HCT116 (cell line): ENCODE data around the gene NOSIP. TPM values are rescaled to one million over a fixed set of nuclear protein-coding genes. Genes with fewer than 3 reads are reported as not detected.

Source experiments
- ATAC-seq: fragments of 200-7000 bp; cut with Tn5 transposase; 2 replicates; pipeline ENCODE4 v1.9.1; 2020; ENCODE audit warnings: mild to moderate bottlenecking, moderate library complexity
- BruUV-seq: library from RNA; stranded (reverse); fragments of 400-500 nt; replicated peaks from 2 replicates; lab custom pipeline; 2021; lab: Mats Ljungman, UMichigan
- CTCF ChIA-PET: fragments of 300-600 bp; sonication (Branson Sonifier 250); formaldehyde crosslinking; loops from one replicate; lab custom pipeline; 2021; ENCODE audit warnings: antibody characterized with exemption; lab: Charles Lee
- POLR2A ChIA-PET: fragments of 300-600, 350-600 bp; sonication (Branson Sonifier 250); formaldehyde crosslinking; loops from one replicate; lab custom pipeline; 2021; ENCODE audit warnings: antibody characterized with exemption; lab: Charles Lee
- RAD21 ChIA-PET, 2 experiments: fragments of 300-600 bp; sonication (Branson Sonifier 250); formaldehyde crosslinking; loops; one replicate each; lab custom pipeline; 2023; ENCODE audit warnings: low total read pairs in 2 of 2; ENCODE audit not compliant: uncharacterized antibody in 2 of 2, unreplicated experiment in 2 of 2, low non-redundant PET in 1 of 2; lab: Charles Lee
- DNase-seq: peaks from one replicate; pipeline ENCODE4 v3.0.0-alpha.2; 2010; ENCODE audit warnings: low read depth, low spot score
- H2AFZ ChIP-seq: fragments of 200-600 bp; shearing (Covaris generic), sonication (generic); 2 replicates; pipeline ENCODE4 v1.6.1; 2017; ENCODE audit warnings: low read depth, mixed run types, mixed read lengths, antibody characterized with exemption, low read length; ENCODE audit not compliant: poor library complexity, severe bottlenecking
- H3K27ac ChIP-seq: 2 replicates; pipeline ENCODE4 v1.5.1; 2012; ENCODE audit warnings: low read depth, low read length
- H3K27me3 ChIP-seq: fragments of 200-600 bp; sonication (generic); 2 replicates; pipeline ENCODE4 v1.6.1; 2016; ENCODE audit warnings: mixed run types, low read length, mixed read lengths; ENCODE audit not compliant: insufficient read depth
- H3K36me3 ChIP-seq, 2 experiments: fragments of 200-500 bp in 1 of 2; fragments of 200-600 bp in 1 of 2; sonication (Bioruptor generic) in 1 of 2; sonication (generic) in 1 of 2; 2 replicates each; pipeline versions ENCODE4 v1.5.1 to v1.6.1; 2014 to 2016; ENCODE audit warnings: low read length in 2 of 2, inconsistent platforms in 1 of 2, mixed read lengths in 1 of 2, mixed run types in 1 of 2; ENCODE audit not compliant: insufficient read depth in 2 of 2, control insufficient read depth in 1 of 2
- H3K4me1 ChIP-seq, 2 experiments: fragments of 200-600 bp in 1 of 2; sonication (generic) in 1 of 2; 2 replicates each; pipeline versions ENCODE4 v1.5.1 to v1.6.1; 2012 to 2017; ENCODE audit warnings: low read length in 2 of 2, inconsistent platforms in 1 of 2, mild to moderate bottlenecking in 1 of 2, mixed read lengths in 1 of 2, mixed run types in 1 of 2, moderate library complexity in 1 of 2; ENCODE audit not compliant: insufficient read depth in 2 of 2, control insufficient read depth in 1 of 2
- H3K4me2 ChIP-seq: fragments of 200-600 bp; sonication (generic); 2 replicates; pipeline ENCODE4 v1.6.1; 2017; ENCODE audit warnings: mixed run types, low read length, mixed read lengths
- H3K4me3 ChIP-seq, 2 experiments: fragments of 200-600 bp in 1 of 2; sonication (generic) in 1 of 2; replicated peaks in 1 of 2; 2 replicates each; pipeline ENCODE4 v1.5.1; 2011 to 2016; ENCODE audit warnings: low read length in 2 of 2, control low read depth in 1 of 2, low read depth in 1 of 2, mild to moderate bottlenecking in 1 of 2, mixed read lengths in 1 of 2, mixed run types in 1 of 2
- H3K79me2 ChIP-seq: fragments of 200-600 bp; sonication (generic); 2 replicates; pipeline ENCODE4 v1.6.1; 2017; ENCODE audit warnings: mild to moderate bottlenecking, mixed run types, low read length, moderate library complexity, mixed read lengths; ENCODE audit not compliant: insufficient read depth
- H3K9ac ChIP-seq: fragments of 200-600 bp; sonication (generic); 2 replicates; pipeline ENCODE4 v1.6.1; 2016; ENCODE audit warnings: low read length, mixed read lengths
- H3K9me2 ChIP-seq: fragments of 200-600 bp; sonication (generic), shearing (Covaris generic); 2 replicates; pipeline ENCODE4 v1.6.1; 2017; ENCODE audit warnings: mixed run types, mild to moderate bottlenecking, moderate library complexity; ENCODE audit not compliant: insufficient read depth
- H3K9me3 ChIP-seq, 2 experiments: fragments of 200-500 bp in 1 of 2; fragments of 200-600 bp in 1 of 2; sonication (Bioruptor generic) in 1 of 2; sonication (generic) in 1 of 2; 2 replicates each; pipeline ENCODE4 v1.6.1; 2014 to 2017; ENCODE audit warnings: low read length in 2 of 2, mixed read lengths in 2 of 2, inconsistent platforms in 1 of 2, low read depth in 1 of 2, mild to moderate bottlenecking in 1 of 2, mixed run types in 1 of 2, moderate library complexity in 1 of 2; ENCODE audit not compliant: control insufficient read depth in 1 of 2, insufficient read depth in 1 of 2
- H4K20me1 ChIP-seq: fragments of 200-600 bp; sonication (generic), shearing (Covaris generic); 2 replicates; pipeline ENCODE4 v1.6.1; 2017; ENCODE audit warnings: mixed run types, mild to moderate bottlenecking, moderate library complexity; ENCODE audit not compliant: insufficient read depth
- CTCF ChIP-seq, 3 experiments: fragments of 200-600 bp in 1 of 3; sonication (generic) in 1 of 3; IDR thresholded peaks in 2 of 3; conservative IDR thresholded peaks in 1 of 3; 2 replicates each; pipeline ENCODE4 v1.5.1; 2012 to 2017; ENCODE audit warnings: low read depth in 2 of 3, low read length in 2 of 3, antibody characterized with exemption in 1 of 3, borderline replicate concordance in 1 of 3, control low read depth in 1 of 3, mild to moderate bottlenecking in 1 of 3, mixed read lengths in 1 of 3, mixed run types in 1 of 3, moderate library complexity in 1 of 3; ENCODE audit not compliant: insufficient read depth in 1 of 3
- FOSL1 ChIP-seq: IDR thresholded peaks from 2 replicates; pipeline ENCODE4 v1.6.1; 2012; ENCODE audit warnings: low read depth
- JUND ChIP-seq: IDR thresholded peaks from 2 replicates; pipeline ENCODE4 v1.6.1; 2012
- POLR2AphosphoS5 ChIP-seq: IDR thresholded peaks from 2 replicates; pipeline ENCODE4 v1.6.1; 2011; ENCODE audit warnings: mild to moderate bottlenecking, low read depth, low read length, moderate library complexity
- SP1 ChIP-seq: IDR thresholded peaks from 2 replicates; pipeline ENCODE4 v1.6.1; 2012; ENCODE audit warnings: low read depth
- intact Hi-C: fragments of 100-400 bp; cut with micrococcal nuclease; formaldehyde crosslinking; loops from 2 replicates; pipeline ENCODE4 v1.10.0; 2022
- total RNA-seq: library from RNA; stranded (reverse); gene quantifications from one replicate; pipeline ENCODE4 v1.2.1, GENCODE V29; 2021; ENCODE audit not compliant: unreplicated experiment
- TF ChIP-seq, protein P1 (sequence below): IDR thresholded peaks from 2 replicates; pipeline ENCODE4 v1.6.1; 2011; ENCODE audit warnings: mild to moderate bottlenecking, low read length, moderate library complexity; ENCODE audit not compliant: insufficient replicate concordance; ENCODE audit errors: extremely low read depth
- TF ChIP-seq, protein P2 (sequence below): IDR thresholded peaks from 2 replicates; pipeline ENCODE4 v1.6.1; 2012; ENCODE audit warnings: low read depth

The NOSIP gene
- total RNA-seq, 1 experiment from 2014 or later = 133 TPM

- H3K36me3 ChIP-seq = peaks cover 21% of the 10 kb centered on the region in 2 experiments; a peak in 3 of 4 replicates
- no peak overlapping the region for H3K27ac ChIP-seq
- TF ChIP-seq, protein P1, sequence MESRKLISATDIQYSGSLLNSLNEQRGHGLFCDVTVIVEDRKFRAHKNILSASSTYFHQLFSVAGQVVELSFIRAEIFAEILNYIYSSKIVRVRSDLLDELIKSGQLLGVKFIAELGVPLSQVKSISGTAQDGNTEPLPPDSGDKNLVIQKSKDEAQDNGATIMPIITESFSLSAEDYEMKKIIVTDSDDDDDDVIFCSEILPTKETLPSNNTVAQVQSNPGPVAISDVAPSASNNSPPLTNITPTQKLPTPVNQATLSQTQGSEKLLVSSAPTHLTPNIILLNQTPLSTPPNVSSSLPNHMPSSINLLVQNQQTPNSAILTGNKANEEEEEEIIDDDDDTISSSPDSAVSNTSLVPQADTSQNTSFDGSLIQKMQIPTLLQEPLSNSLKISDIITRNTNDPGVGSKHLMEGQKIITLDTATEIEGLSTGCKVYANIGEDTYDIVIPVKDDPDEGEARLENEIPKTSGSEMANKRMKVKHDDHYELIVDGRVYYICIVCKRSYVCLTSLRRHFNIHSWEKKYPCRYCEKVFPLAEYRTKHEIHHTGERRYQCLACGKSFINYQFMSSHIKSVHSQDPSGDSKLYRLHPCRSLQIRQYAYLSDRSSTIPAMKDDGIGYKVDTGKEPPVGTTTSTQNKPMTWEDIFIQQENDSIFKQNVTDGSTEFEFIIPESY = no peak
- no peak overlapping the region for H3K4me3 ChIP-seq
- no peak overlapping the region for H2AFZ ChIP-seq
- no peaks in the 10 kb centered on the region for H3K27me3 ChIP-seq
- H3K9me3 ChIP-seq = no peaks in the 10 kb centered on the region
- H3K9me2 ChIP-seq = no peaks in the 10 kb centered on the region
- H3K4me1 ChIP-seq = peaks cover 28 to 36% of the 10 kb centered on the region in 2 experiments
- ATAC-seq (no peak), DNase-seq (no peak)
- RAD21 ChIA-PET = no interaction called here
- POLR2A ChIA-PET = interaction anchor here (1.5 kb wide), 1 partner anchor 24 kb away, joined by 3 read pairs; the partner anchor contains the start of gene RRAS
- no peak overlapping the region for H3K9ac ChIP-seq
- BruUV-seq = no TSS peak
- H3K4me2 ChIP-seq = no peak overlapping the region
- H3K79me2 ChIP-seq = peaks cover 47% of the 10 kb centered on the region
- intact Hi-C loops = loop anchor here (2.0 kb wide), 1 partner anchor 23 kb away; no protein-coding TSS in a partner anchor
- peaks cover 7% of the 10 kb centered on the region; the same call in 1 of the 2 replicates for H4K20me1 ChIP-seq
- CTCF ChIA-PET = no interaction called here
Observed at GRCh38 chr19:49615861-49616260, 35.5 kb upstream of the NOSIP start.

DNA sequence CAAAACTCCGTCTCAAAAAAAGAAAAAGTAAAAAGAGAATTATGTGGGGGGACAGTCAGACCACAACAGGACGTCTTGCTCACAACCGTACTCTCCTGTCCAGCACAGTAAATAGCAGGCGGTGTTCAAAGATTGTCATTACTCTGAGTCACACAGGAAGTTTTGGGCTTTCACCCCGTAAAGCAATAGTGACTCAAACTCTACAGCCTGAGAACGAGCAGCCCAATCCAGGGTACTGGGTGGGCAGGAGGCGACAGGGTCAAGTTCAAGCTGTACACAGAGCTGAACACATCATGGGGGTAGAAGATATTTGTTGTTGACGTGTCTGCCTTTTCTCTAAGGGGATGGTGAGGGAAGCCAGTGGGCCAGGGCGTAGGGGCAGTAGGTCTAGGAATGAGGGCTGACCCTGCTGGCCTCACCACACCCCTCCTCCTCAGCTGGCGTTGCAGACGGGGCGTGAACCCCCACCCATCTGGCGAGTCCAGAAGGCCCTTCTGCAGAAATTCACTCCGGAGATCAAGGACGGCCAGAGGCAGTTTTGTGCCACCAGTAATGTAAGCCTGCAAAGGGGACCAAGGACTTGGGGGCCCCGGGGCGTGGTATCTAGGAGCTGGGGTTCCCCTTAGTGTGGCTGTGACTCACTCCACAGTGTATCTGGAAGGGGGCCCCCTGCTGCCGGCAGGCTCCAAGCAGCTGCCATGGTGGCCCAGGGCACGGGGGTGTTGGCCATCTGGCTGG is 33.9 kb upstream of the NOSIP start:
- Histone ChIP-seq H3K36me3 (peaks cover 21% of the 10 kb centered on the region in 2 experiments; a peak in 3 of 4 replicates), H2AFZ (no peak overlapping the region), H3K79me2 (peaks cover 58% of the 10 kb centered on the region), H3K4me3 (peak overlapping the region in 1 of 2 experiments; percentile 48; a peak in 3 of 4 replicates), H3K4me1 (peaks cover 28 to 36% of the 10 kb centered on the region in 2 experiments), H3K4me2 (peak overlapping the region; percentile 69), H3K27me3 (no peaks in the 10 kb centered on the region), H4K20me1 (peaks cover 7% of the 10 kb centered on the region; the same call in 1 of the 2 replicates), H3K9me3 (no peaks in the 10 kb centered on the region), H3K9me2 (no peaks in the 10 kb centered on the region), H3K27ac (peak overlapping the region; percentile 69), H3K9ac (peak overlapping the region; percentile 43)
- intact Hi-C loops = loop anchor here (2.0 kb wide), 1 partner anchor 25 kb away; no protein-coding TSS in a partner anchor
- DNase-seq = no peak
- BruUV-seq = no TSS peak
- ChIA-PET POLR2A (interaction anchor here (1.5 kb wide), 1 partner anchor 26 kb away, joined by 3 read pairs; the partner anchor contains the start of gene RRAS), CTCF (no interaction called here), RAD21 (no interaction called here)
- TF ChIP-seq JUND (peak; percentile 78), SP1 (peak; percentile 63; the same call in 1 of the 2 replicates), POLR2AphosphoS5 (peak; percentile 37; the same call in 1 of the 2 replicates), CTCF (IDR thresholded peaks at IDR 0.05 in 2 of 3, conservative IDR thresholded peaks at IDR 0.05 in 1 of 3; ENCODE audit: borderline replicate concordance in 1 of 3, insufficient read depth in 1 of 3, low read depth in 2 of 3, low read length in 2 of 3) (peak in 1 of 3 experiments; percentile 23; a peak in 2 of 6 replicates), FOSL1 (peak; percentile 84)
- TF ChIP-seq, protein P2, sequence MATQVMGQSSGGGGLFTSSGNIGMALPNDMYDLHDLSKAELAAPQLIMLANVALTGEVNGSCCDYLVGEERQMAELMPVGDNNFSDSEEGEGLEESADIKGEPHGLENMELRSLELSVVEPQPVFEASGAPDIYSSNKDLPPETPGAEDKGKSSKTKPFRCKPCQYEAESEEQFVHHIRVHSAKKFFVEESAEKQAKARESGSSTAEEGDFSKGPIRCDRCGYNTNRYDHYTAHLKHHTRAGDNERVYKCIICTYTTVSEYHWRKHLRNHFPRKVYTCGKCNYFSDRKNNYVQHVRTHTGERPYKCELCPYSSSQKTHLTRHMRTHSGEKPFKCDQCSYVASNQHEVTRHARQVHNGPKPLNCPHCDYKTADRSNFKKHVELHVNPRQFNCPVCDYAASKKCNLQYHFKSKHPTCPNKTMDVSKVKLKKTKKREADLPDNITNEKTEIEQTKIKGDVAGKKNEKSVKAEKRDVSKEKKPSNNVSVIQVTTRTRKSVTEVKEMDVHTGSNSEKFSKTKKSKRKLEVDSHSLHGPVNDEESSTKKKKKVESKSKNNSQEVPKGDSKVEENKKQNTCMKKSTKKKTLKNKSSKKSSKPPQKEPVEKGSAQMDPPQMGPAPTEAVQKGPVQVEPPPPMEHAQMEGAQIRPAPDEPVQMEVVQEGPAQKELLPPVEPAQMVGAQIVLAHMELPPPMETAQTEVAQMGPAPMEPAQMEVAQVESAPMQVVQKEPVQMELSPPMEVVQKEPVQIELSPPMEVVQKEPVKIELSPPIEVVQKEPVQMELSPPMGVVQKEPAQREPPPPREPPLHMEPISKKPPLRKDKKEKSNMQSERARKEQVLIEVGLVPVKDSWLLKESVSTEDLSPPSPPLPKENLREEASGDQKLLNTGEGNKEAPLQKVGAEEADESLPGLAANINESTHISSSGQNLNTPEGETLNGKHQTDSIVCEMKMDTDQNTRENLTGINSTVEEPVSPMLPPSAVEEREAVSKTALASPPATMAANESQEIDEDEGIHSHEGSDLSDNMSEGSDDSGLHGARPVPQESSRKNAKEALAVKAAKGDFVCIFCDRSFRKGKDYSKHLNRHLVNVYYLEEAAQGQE = no peak
- peak; percentile 84 for ATAC-seq
